Neuron (in vitro differentiated cells): ENCODE measurements around the gene SMCR8.

ENCODE experiments used
- H2AFZ ChIP-seq: one replicate; pipeline ENCODE4 v1.6.1; 2013; ENCODE audit warnings: low read depth, mild to moderate bottlenecking, inconsistent platforms, low read length, moderate library complexity
- H3K27me3 ChIP-seq: one replicate; pipeline ENCODE4 v1.6.1; 2013; ENCODE audit warnings: low read length; ENCODE audit not compliant: insufficient read depth
- H3K36me3 ChIP-seq: one replicate; pipeline ENCODE4 v1.6.1; 2013; ENCODE audit warnings: low read length; ENCODE audit not compliant: insufficient read depth
- H3K4me1 ChIP-seq: one replicate; pipeline ENCODE4 v1.6.1; 2013; ENCODE audit warnings: low read length; ENCODE audit not compliant: insufficient read depth
- H3K4me3 ChIP-seq: 2 replicates; pipeline ENCODE4 v1.5.1; 2013; ENCODE audit warnings: mild to moderate bottlenecking, low read length, moderate library complexity
- H3K9me3 ChIP-seq: one replicate; pipeline ENCODE4 v1.6.1; 2013; ENCODE audit warnings: low read length

Gene SMCR8, protein sequence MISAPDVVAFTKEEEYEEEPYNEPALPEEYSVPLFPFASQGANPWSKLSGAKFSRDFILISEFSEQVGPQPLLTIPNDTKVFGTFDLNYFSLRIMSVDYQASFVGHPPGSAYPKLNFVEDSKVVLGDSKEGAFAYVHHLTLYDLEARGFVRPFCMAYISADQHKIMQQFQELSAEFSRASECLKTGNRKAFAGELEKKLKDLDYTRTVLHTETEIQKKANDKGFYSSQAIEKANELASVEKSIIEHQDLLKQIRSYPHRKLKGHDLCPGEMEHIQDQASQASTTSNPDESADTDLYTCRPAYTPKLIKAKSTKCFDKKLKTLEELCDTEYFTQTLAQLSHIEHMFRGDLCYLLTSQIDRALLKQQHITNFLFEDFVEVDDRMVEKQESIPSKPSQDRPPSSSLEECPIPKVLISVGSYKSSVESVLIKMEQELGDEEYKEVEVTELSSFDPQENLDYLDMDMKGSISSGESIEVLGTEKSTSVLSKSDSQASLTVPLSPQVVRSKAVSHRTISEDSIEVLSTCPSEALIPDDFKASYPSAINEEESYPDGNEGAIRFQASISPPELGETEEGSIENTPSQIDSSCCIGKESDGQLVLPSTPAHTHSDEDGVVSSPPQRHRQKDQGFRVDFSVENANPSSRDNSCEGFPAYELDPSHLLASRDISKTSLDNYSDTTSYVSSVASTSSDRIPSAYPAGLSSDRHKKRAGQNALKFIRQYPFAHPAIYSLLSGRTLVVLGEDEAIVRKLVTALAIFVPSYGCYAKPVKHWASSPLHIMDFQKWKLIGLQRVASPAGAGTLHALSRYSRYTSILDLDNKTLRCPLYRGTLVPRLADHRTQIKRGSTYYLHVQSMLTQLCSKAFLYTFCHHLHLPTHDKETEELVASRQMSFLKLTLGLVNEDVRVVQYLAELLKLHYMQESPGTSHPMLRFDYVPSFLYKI

DNA sequence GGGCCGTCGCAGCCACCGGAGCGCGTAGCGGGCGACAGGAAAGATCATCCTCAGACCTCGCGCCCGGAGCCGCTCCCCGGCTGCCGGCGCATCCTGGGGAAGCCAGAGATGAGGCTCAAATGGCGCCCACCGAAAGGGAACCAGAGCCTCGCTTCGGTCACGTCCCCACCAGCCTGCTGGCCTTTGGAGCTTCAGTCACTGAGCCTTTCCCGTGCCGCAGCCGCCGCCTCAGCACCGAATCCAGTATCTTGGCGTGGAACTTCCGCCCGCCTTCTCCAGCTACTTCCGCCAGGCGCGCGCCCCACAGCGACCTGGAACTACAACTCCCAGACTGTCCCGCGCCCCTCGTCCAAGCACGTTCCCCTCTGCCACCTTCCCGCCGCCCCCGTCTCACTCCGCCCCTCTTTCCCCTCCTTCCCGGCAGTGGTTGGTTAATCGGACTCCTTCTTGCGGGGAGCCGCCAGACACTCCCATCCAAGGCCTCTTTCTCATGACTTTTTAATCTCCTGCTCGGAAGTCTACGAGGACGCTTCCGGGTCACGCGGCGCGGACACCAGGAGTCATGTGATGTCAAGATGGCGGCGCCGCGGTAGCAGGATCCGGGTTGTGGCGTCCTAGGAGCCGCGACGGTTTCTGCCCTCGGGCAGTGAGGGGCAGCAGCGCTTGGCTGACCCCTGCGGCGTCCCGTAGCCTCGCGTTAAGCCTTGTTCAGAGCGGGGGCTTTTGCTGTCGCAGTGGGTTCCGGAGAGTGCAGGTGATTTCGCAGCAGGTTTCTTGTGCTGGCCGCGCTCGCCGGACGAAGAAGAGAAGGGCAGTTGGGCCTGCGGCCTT, at the start of gene SMCR8, which contains the start of gene TOP3A:
TSS of gene SMCR8 (plus strand) at position 563 of the 831 bp plus-strand sequence. CDS start 497 bp downstream, outside the sequence.
TSS of gene TOP3A (minus strand) at position 264 of the 831 bp plus-strand sequence. CDS start at position 48, 216 bp downstream.
- H3K36me3 ChIP-seq: peaks cover 38% of the 10 kb centered on the region

DNA sequence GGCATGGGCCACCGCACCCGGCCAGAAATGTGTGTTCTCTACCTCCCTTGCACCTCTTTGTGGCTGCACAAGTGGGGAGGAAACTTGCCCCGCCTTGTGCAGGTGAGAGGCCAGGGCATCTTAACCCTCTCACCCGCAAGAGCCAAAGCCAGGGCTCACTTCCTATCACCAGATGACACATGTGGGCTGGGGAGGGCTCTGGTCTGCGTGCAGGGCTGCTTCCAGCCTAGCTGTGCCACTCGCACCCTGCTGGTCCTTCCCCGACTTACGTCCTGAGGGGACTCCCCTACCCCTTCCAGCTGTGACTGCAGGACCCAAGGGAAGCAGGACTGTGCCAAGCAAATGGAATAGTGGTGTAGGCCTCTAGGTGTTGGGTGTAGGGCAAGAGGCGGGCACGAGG, 47.7 kb upstream of the SMCR8 start:
- Histone ChIP-seq H3K36me3 (peaks cover 30% of the 10 kb centered on the region), H3K4me3 (no peak overlapping the region), H3K27me3 (no peaks in the 10 kb centered on the region), H3K4me1 (no peaks in the 10 kb centered on the region), H3K9me3 (no peaks in the 10 kb centered on the region), H2AFZ (no peak overlapping the region)

More for the DNA sequence above, at the start of gene SMCR8, which contains the start of gene TOP3A:
- Histone ChIP-seq H3K9me3 (peaks cover 2% of the 10 kb centered on the region), H3K27me3 (no peaks in the 10 kb centered on the region), H2AFZ (peak within 1 kb of the TSS; percentile 69), H3K4me3 (peak within 1 kb of the TSS; percentile 62), H3K4me1 (peaks cover 47% of the 10 kb centered on the region)

DNA sequence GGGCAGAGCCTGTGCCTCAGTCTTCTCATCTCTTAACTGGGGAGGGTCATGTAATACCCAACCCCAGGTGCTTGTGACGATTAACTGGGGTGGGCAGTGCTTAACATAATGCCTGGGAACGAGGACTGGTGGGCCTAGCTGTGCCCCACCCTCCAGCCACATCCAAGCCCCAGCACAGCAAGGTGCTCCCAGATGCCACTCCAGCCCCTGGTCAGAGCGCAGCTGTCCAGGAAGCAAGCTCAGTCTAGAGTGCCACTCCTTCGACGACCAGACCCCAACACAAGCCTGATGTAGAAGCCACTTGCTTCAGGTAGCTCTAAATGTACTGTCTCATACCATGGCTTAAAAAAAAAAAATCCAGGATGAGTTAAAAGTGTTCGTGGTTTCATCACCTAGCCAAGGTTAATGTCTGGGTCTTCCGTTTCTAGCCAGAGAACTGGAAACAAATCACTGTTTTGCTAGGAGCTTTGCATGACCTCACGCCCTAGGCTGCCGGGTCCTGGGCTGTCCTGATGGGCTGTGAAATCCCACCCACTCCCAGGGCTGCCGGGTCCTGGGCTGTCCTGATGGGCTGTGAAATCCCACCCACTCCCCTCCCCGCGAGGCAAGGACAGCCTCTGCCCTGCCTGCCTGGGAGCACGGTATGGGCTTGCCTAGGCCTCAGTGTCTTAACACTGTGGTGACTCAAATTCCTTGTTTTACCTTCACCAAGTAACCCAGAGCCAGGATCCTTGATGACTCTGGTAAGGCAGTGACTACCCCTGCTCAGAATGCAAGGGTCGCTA, 47.0 kb upstream of the SMCR8 start:
- no peak overlapping the region for H2AFZ ChIP-seq
- H3K9me3 ChIP-seq: no peaks in the 10 kb centered on the region
- no peaks in the 10 kb centered on the region for H3K4me1 ChIP-seq
- H3K36me3 ChIP-seq: peaks cover 32% of the 10 kb centered on the region
- no peaks in the 10 kb centered on the region for H3K27me3 ChIP-seq
- no peak overlapping the region for H3K4me3 ChIP-seq

DNA sequence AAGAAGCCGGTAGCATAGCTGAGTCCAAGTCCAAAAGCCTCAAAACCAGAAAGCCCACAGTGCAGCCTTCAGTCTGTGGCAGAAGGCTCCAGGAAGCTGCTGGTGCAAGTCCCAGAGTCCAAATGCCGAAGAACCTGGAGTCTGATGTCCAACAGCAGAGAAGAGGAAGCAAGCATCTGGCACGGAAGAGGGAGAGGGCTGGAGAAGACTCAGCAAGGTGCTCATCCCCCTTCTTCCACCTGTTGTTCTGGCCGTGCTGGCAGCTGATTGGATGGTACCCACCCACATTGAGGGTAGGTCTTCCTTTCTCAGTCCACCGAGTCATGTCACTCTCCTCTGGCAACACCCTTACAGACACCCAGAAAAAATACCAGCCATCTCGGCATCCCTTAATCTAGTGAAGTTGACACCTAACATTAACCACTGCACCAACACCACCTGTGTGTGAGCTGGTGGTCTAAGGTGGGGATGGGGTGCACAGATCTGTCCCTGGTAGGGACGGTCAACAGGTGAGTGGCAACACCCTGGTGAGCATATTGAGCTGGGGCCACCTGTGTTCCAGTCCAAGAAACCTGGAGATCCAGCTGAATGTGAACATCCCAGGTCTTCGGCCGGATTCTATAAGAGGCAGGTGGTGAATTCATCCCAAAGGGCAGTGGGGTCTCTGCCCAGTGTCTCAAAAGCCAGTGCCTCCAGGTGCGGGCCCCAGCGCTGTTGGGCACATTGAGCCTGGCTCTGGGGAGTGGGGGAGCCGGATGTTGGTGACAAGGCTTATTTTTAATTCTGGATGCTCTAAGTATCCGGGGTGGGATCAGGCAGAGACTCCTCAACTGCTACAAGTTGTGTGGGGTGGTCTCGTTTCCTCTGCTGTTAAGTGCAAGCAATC, 44.8 kb upstream of the SMCR8 start:
- H3K27me3 ChIP-seq: no peaks in the 10 kb centered on the region
- no peak overlapping the region for H2AFZ ChIP-seq
- H3K4me1 ChIP-seq: no peaks in the 10 kb centered on the region
- no peak overlapping the region for H3K4me3 ChIP-seq
- H3K9me3 ChIP-seq: no peaks in the 10 kb centered on the region
- peaks cover 34% of the 10 kb centered on the region for H3K36me3 ChIP-seq

DNA sequence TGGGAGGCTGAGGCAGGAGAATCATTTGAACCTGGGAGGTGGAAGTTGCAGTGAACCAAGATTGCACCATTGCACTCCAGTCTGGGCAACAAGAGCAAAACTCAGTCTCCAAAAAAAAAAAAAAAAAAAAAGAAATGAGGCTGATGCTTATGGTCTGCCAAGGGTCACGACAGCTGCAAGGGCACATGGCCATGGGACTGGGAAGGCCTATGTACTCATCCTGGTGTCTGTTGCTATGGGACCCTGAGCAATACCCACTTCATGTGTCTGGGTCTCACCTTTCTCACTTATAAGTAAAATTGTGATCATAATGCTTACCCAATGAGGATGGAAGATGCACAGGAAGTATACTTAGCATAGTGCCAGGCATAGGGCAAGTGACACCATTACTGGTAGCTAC, 38.0 kb upstream of the SMCR8 start:
- no peaks in the 10 kb centered on the region for H3K4me1 ChIP-seq
- H3K36me3 ChIP-seq: peaks cover 81% of the 10 kb centered on the region
- no peak overlapping the region for H3K4me3 ChIP-seq
- H2AFZ ChIP-seq: no peak overlapping the region
- no peaks in the 10 kb centered on the region for H3K27me3 ChIP-seq
- no peaks in the 10 kb centered on the region for H3K9me3 ChIP-seq

DNA sequence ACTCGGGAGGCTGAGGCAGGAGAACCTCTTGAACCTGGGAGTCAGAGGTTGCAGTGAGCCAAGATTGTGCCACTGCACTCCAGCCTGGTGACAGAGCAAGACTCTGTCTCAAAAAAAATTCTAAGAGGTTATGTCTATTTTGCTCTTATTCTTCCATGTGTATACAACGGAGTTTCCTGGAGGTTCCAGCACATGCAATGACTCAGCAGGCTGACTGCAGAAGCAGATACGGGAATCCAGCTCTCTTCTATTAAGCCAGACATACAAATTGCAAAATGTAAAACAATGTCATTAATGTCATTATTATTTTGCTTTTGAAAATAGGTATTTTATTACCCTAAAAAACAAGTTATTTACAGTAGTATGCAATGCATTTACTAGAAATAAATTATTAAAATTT, 36.2 kb upstream of the SMCR8 start:
- Histone ChIP-seq H3K9me3 (no peaks in the 10 kb centered on the region), H3K4me1 (no peaks in the 10 kb centered on the region), H3K36me3 (peaks cover 86% of the 10 kb centered on the region), H3K27me3 (no peaks in the 10 kb centered on the region), H3K4me3 (no peak overlapping the region), H2AFZ (no peak overlapping the region)

DNA sequence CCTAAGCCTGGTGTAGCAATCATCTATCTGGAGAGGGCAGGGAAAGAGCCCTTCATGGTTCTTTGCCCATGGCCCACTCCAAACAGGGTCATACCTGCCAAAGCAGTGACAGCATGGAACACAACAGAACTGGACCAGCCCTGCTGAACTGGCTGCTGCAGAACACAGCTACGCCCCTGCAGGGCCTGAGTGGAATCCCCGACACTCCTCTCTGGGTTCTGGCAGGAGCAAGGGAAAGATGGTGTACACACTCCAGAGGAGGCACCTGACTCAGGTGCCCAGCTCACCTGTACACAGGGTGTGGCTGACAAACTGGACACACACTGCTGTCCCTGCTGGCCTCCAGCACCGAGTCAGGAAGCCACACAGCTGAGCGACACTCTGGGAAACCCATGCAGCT, 34.8 kb upstream of the SMCR8 start:
- Histone ChIP-seq H3K36me3 (peaks cover 87% of the 10 kb centered on the region), H3K9me3 (no peaks in the 10 kb centered on the region), H3K4me3 (no peak overlapping the region), H3K27me3 (no peaks in the 10 kb centered on the region), H2AFZ (no peak overlapping the region), H3K4me1 (no peaks in the 10 kb centered on the region)

DNA sequence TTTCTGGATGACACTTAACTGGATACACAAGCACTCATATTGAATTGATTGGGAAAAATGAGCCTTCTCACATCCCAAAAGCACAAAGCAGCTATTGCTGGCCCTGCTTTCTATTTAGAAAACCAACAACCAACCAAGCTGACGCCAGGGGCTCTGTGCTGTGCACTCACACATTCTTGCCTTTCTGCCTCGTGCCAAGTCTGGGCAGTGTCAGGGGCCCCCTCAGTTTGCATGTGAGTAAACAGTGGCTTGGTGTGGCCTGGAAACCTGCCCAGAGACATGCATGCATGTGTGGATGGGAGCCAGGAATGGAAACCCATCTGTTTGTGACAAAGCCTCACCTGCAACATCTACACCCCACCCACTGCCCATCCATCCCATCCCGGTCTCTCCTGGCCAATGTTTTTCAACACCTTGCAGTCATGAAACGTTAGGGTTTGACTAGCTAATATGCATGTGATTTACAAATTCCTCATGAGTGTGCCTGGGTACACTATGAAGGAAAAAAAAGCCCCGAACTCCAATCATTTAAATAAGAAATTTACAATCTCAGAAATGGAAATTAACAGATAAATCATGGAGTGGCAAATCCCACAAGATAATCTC, 34.2 kb upstream of the SMCR8 start:
- Histone ChIP-seq H3K4me3 (no peak overlapping the region), H3K36me3 (peaks cover 89% of the 10 kb centered on the region), H3K4me1 (no peaks in the 10 kb centered on the region), H3K9me3 (no peaks in the 10 kb centered on the region), H2AFZ (no peak overlapping the region), H3K27me3 (no peaks in the 10 kb centered on the region)

DNA sequence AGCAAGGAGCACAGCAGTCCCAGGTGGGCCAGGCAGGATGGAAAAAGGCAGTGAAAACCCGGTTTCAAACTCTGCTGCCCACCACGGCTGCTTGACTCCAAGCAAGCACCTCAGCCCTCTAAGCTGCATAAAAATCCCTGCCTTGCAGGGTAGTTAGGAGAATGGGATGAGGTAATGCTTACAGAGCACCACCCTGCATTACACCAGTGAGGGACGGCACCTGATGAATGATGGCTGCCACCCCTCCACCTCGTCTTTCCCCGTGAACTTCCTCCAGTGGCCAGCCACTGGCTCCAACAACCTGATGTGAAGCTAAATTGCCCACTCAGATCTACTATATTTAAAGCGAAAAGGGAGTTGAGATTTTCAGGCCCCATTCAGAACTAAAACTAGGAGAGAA, 33.3 kb upstream of the SMCR8 start:
- H3K27me3 ChIP-seq: no peaks in the 10 kb centered on the region
- no peak overlapping the region for H3K4me3 ChIP-seq
- no peaks in the 10 kb centered on the region for H3K4me1 ChIP-seq
- no peak overlapping the region for H2AFZ ChIP-seq
- peaks cover 87% of the 10 kb centered on the region for H3K36me3 ChIP-seq
- no peaks in the 10 kb centered on the region for H3K9me3 ChIP-seq

DNA sequence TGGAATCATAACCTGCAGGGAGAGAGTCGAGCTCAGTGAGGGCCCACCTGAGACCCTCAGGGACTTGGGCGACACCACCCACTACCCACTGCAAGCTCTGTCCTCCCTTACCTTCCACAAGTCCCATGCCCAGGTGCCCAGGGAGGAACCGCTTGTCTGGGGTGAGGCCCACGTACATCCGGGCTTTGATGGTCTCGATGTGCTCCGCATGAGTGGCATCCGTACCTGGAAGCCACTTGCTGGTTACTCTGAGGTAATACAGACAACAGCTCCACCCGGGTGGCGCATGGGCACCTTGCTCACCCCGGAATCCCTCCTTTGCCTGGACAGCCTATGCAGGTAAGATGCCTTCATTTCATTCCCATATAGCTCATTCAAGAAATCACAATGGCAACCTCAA, 29.8 kb upstream of the SMCR8 start:
- H3K9me3 ChIP-seq: no peaks in the 10 kb centered on the region
- H2AFZ ChIP-seq: no peak overlapping the region
- no peaks in the 10 kb centered on the region for H3K4me1 ChIP-seq
- H3K4me3 ChIP-seq: no peak overlapping the region
- peaks cover 86% of the 10 kb centered on the region for H3K36me3 ChIP-seq
- no peaks in the 10 kb centered on the region for H3K27me3 ChIP-seq
